CD4-positive, CD25-positive, alpha-beta regulatory T cell (primary cell): Measurements from ENCODE around the gene ZNF57. TPM values are rescaled to one million over a fixed set of nuclear protein-coding genes. Genes with fewer than 3 reads are reported as not detected.
"Not testable (repeated sequence)": the region's sequence is repeated elsewhere in the genome, so short reads cannot be mapped to it uniquely, and the experiment has no call there.

Experiments used
- ATAC-seq, 2 donors: fragments of 150-1000 bp; cut with Tn5 transposase; one replicate each; pipeline ENCODE4 v1.10.0; 2021; ENCODE audit warnings: low read depth in 2 of 2, moderate number of reproducible peaks in 2 of 2, moderate library complexity in 1 of 2
- DNase-seq, 3 donors: peaks; one replicate each; pipeline versions ENCODE4 v3.0.0 to v3.0.0-alpha.2; 2012 to 2022; ENCODE audit warnings: mixed read lengths in 1 of 3
- H3K27ac ChIP-seq: one replicate; pipeline ENCODE4 v1.7.0; 2013; ENCODE audit warnings: mild to moderate bottlenecking, low read length; ENCODE audit not compliant: insufficient read depth, poor library complexity, severe bottlenecking
- H3K27me3 ChIP-seq: one replicate; pipeline ENCODE4 v1.7.0; 2013; ENCODE audit warnings: low read length; ENCODE audit not compliant: control insufficient read depth, insufficient read depth
- H3K36me3 ChIP-seq: one replicate; pipeline ENCODE4 v1.7.0; 2013; ENCODE audit warnings: mild to moderate bottlenecking, low read length, moderate library complexity; ENCODE audit not compliant: control insufficient read depth, insufficient read depth
- H3K4me1 ChIP-seq: 2 replicates; pipeline ENCODE4 v1.7.0; 2013; ENCODE audit warnings: mild to moderate bottlenecking, low read length; ENCODE audit not compliant: insufficient read depth, control insufficient read depth, poor library complexity, severe bottlenecking
- H3K4me3 ChIP-seq: one replicate; pipeline ENCODE4 v1.7.0; 2013; ENCODE audit warnings: low read depth, mild to moderate bottlenecking, low read length, moderate library complexity
- H3K9me3 ChIP-seq, 2 experiments: 1 replicate in 1 of 2; 2 replicates in 1 of 2; pipeline ENCODE4 v1.7.0; 2013; ENCODE audit warnings: low read length in 2 of 2, mild to moderate bottlenecking in 1 of 2, moderate library complexity in 1 of 2; ENCODE audit not compliant: control insufficient read depth in 2 of 2
- H3K27ac Mint-ChIP-seq, 3 donors: one replicate each; pipeline ENCODE4 v1.8.0; 2020 to 2022; ENCODE audit warnings: mild to moderate bottlenecking in 3 of 3, mixed read lengths in 3 of 3, moderate library complexity in 2 of 3
- H3K27me3 Mint-ChIP-seq: one replicate; pipeline ENCODE4 v1.8.0; 2022; ENCODE audit warnings: mild to moderate bottlenecking, mixed read lengths
- H3K36me3 Mint-ChIP-seq: one replicate; pipeline ENCODE4 v1.8.0; 2020; ENCODE audit warnings: mixed read lengths
- H3K4me1 Mint-ChIP-seq, 4 donors: one replicate each; pipeline ENCODE4 v1.8.0; 2020 to 2022; ENCODE audit warnings: mixed read lengths in 4 of 4, mild to moderate bottlenecking in 1 of 4
- H3K4me3 Mint-ChIP-seq, 4 donors: one replicate each; pipeline ENCODE4 v1.8.0; 2020 to 2022; ENCODE audit warnings: mild to moderate bottlenecking in 4 of 4, mixed read lengths in 4 of 4, moderate library complexity in 3 of 4
- H3K9me3 Mint-ChIP-seq, 7 donors: one replicate each; pipeline ENCODE4 v1.8.0; 2020 to 2022; ENCODE audit warnings: mixed read lengths in 7 of 7, mild to moderate bottlenecking in 3 of 7, moderate library complexity in 2 of 7
- polyA plus RNA-seq, 4 donors: library from polyadenylated mRNA; unstranded; fragments of 300-500 nt; fragmentation: Illumina TruSeq; gene quantifications; one replicate each; pipeline ENCODE4 v1.2.3, GENCODE V29; 2021
- total RNA-seq: library from RNA; stranded (reverse); gene quantifications from one replicate; pipeline ENCODE4 v1.2.3, GENCODE V29; 2022

The ZNF57 gene
- total and polyA plus RNA-seq, 5 donors from 2014 or later = 3.0 to 7.6 (median 3.8) TPM

DNA sequence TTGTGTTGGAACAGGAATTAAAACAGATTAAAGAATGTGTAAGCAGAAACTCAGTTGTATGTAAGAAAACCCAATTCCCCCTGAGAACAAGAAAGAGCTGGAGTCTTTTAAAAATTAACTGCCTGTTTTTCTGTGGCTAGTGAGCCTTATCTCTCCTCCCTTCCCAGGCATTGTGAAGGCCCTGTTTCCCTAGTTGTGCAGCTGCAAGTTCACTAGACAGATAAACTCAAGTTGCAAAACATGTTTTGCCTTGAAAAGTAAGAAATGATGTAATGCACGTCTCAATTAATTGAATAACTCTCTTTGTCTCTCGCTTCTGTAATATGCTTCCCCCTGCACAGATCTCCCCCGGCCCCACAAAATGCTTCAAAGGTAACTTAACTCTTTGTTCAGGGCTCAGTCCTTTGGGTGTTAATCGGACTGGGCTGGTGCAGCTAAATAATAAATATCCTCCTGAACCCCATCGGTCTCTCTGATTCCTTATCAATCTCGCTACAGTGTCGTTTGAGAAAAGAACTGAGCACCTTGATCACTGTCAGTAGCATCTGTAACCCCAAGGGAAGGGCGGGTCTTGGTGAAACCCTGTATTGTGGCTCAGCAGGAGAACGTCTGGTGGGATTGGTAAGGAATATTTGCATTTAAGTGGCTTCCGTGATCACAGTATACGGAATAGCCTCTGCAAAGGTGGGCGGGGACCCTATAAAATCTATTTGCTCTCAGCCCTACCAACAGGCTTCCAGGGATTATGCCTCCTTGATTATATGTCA lies 35.2 kb upstream of the ZNF57 start:
- H3K9me3 ChIP-seq = no peaks in the 10 kb centered on the region
- peaks cover 0 to 6% (median 0%) of the 10 kb centered on the region in 7 donors for H3K9me3 Mint-ChIP-seq
- H3K27me3 ChIP-seq = no peaks in the 10 kb centered on the region
- DNase-seq = no peak
- no peaks in the 10 kb centered on the region for H3K36me3 ChIP-seq
- no peak overlapping the region for H3K4me3 Mint-ChIP-seq
- no peak for ATAC-seq
- no peak overlapping the region for H3K27ac Mint-ChIP-seq
- H3K27ac ChIP-seq = no peak overlapping the region
- no peaks in the 10 kb centered on the region for H3K36me3 Mint-ChIP-seq
- no peaks in the 10 kb centered on the region for H3K4me1 ChIP-seq
- H3K4me1 Mint-ChIP-seq = peaks cover 0 to 4% (median 2%) of the 10 kb centered on the region in 4 donors
- H3K4me3 ChIP-seq = no peak overlapping the region
- H3K27me3 Mint-ChIP-seq = no peaks in the 10 kb centered on the region

DNA sequence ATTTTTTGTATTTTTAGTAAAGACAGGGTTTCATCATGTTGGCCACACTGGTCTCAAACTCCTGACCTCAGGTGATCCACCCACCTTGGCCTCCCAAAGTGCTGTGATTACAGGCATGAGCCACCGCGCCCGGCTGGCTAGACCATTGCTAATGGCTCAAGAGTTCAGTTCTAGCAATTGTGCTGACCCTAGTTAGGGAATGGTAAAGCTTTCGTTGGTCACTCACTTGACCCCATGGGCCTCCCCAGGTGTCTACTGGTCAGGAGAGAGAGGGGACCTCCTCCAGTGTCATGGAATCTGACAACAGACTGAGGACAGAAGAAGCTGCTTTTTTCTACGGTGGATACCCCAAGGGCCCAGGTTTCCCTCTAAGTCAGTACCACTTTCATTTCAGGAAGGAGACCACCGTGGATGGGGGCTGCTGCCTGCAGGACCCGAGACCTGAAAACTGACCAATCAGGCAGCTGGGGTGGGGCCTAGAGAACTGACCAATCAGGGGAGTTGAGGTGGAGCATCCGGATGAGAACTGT lies 34.2 kb upstream of the ZNF57 start:
- ATAC-seq (no peak), DNase-seq (no peak)
- Histone ChIP-seq H3K36me3 (no peaks in the 10 kb centered on the region), H3K4me1 (no peaks in the 10 kb centered on the region), H3K4me3 (no peak overlapping the region), H3K27ac (no peak overlapping the region), H3K27me3 (no peaks in the 10 kb centered on the region), H3K9me3 (no peaks in the 10 kb centered on the region)
- H3K27ac Mint-ChIP-seq = no peak overlapping the region
- peaks cover 0 to 7% (median 2%) of the 10 kb centered on the region in 4 donors for H3K4me1 Mint-ChIP-seq
- H3K36me3 Mint-ChIP-seq = no peaks in the 10 kb centered on the region
- no peak overlapping the region for H3K4me3 Mint-ChIP-seq
- H3K27me3 Mint-ChIP-seq = no peaks in the 10 kb centered on the region
- H3K9me3 Mint-ChIP-seq = peaks cover 0 to 6% (median 0%) of the 10 kb centered on the region in 7 donors

DNA sequence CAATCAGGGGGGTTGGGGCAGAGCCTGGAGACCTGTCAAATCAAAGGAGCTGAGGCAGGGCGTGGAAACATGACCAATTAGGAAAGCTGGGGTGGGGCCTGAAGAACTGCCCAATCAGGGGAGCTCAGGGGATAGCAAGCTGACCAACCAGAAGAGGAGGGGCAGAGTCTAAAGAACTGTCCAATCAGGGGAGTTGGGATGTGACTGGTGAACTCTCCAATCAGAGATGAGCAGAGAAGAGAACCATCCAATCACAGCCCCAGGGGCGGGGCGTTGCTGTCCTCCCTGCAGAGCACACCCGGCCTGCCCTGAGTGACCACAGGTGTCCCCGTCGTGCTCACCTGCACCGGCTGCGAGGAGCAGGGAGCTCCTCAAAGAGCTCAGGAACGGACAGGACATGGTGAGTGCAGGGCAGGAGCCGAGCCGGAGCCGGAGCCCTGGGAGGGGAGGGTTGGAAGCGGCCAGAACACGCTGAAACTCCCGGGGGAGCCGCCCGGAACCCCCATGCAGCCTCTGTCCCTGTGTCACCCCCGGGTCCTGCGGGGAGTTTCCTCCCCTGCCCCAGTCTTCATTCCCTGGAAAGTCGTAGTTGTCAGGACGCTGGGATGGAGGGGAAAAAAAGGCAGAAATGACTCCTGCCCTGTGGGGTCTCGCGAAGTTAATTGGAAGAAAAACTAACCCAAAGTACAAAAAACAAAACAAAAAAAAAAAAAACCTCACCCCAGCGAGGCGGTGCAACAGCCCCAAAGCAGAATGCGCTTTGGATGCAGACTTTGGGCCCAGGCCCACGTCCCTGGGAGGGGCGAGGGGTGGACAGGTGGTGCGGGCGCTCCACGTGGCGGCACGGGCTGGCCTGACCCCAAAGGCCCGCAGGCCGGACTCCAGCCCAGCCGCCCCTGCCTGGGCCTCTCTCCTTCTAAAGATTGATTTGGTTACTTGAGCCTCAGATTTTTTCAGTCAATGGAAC lies 33.4 kb upstream of the ZNF57 start, which contains the start of gene ZNF556:
TSS of gene ZNF556 (plus strand) at position 311 of the 967 bp plus-strand sequence. CDS start at position 398, 87 bp downstream.
- Histone ChIP-seq H3K27me3 (no peaks in the 10 kb centered on the region), H3K4me1 (no peaks in the 10 kb centered on the region), H3K27ac (no peak within 1 kb of the TSS), H3K4me3 (no peak within 1 kb of the TSS), H3K9me3 (no peaks in the 10 kb centered on the region), H3K36me3 (no peaks in the 10 kb centered on the region)
- no peak within 1 kb of the TSS for H3K4me3 Mint-ChIP-seq
- H3K4me1 Mint-ChIP-seq = peaks cover 0 to 10% (median 2%) of the 10 kb centered on the region in 4 donors
- no peak for ATAC-seq
- no peaks in the 10 kb centered on the region for H3K36me3 Mint-ChIP-seq
- H3K27me3 Mint-ChIP-seq = no peaks in the 10 kb centered on the region
- DNase-seq = no peak
- no peak within 1 kb of the TSS for H3K27ac Mint-ChIP-seq
- H3K9me3 Mint-ChIP-seq = peaks cover 0 to 4% (median 0%) of the 10 kb centered on the region in 7 donors

DNA sequence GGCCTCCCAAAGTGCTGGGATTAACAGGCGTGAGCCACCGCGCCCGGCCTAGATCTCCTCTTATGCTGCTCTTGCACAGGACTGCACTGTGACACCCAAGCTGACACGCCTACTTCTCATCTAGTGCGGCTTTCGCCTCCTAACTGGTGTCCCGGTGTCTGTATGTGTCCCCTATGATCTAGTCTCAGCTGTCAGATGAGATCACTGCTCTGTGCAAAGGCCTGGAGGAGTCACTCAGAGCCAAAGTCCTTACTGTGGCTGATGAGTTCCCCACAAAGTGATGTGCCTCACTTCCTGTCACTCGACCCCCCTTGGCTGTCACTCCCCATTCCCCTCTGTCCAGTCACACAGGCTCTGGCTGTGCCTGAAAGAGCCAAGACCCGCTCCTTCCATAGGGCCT lies 31.1 kb upstream of the ZNF57 start:
- ATAC-seq (no peak), DNase-seq (no peak)
- Mint-ChIP-seq H3K27ac (no peak overlapping the region), H3K36me3 (no peaks in the 10 kb centered on the region), H3K4me1 (peaks cover 0 to 10% (median 2%) of the 10 kb centered on the region in 4 donors), H3K9me3 (peaks cover 0 to 6% (median 0%) of the 10 kb centered on the region in 7 donors), H3K4me3 (no peak overlapping the region), H3K27me3 (no peaks in the 10 kb centered on the region)
- no peaks in the 10 kb centered on the region for H3K27me3 ChIP-seq
- H3K4me1 ChIP-seq = no peaks in the 10 kb centered on the region
- no peaks in the 10 kb centered on the region for H3K9me3 ChIP-seq
- no peak overlapping the region for H3K27ac ChIP-seq
- no peak overlapping the region for H3K4me3 ChIP-seq
- H3K36me3 ChIP-seq = no peaks in the 10 kb centered on the region

DNA sequence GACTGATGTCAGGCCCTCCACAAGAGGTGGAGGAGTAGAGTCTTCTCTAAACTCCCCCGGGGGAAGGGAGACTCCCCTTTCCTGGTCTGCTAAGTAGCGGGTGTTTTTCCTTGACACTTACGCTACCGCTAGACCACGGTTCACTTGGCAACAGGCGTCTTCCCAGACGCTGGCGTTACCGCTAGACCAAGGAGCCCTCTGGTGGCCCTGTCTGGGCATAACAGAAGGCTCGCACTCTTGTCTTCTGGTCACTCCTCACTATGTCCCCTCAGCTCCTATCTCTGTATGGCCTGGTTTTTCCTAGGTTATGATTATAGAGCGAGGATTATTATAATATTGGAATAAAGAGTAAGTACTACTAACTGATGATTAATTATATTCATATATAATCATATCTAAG lies 28.6 kb upstream of the ZNF57 start:
- not testable (repeated sequence) for DNase-seq, H3K27ac Mint-ChIP-seq, H3K4me1 ChIP-seq

DNA sequence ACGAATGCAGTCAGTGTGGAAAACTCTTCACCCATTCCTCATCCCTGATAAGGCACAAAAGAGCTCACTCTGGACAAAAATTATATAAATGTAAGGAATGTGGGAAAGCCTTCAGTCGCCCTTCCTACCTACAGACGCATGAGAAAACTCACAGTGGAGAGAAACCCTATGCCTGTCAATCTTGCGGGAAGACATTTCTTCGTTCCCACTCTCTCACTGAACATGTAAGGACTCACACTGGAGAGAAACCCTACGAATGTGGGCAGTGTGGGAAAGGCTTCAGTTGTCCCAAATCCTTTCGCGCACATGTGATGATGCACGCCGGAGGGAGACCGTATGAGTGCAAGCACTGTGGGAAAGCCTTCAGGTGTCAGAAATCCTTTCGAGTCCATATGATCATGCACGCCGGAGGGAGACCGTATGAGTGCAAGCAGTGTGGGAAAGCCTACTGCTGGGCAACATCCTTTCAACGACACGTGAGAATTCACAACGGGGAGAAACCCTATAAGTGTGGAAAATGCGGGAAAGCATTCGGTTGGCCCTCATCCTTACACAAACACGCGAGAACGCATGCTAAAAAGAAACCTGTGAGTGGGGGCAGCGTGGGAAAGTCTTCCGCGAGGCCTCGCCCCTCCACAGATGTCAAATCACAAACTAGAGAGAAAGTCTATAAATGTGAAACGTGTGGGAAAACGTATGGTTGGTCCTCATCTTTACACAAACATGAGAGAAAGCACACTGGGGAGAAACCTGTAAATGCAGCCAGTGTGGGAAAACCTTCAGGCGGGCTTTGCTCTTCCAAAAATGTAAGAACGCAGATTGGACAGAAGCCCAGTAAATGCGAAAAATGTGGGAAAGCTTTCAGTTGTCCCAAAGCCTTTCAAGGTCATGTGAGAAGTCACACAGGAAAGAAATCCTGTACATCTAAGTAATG lies 23.1 kb upstream of the ZNF57 start:
- Histone ChIP-seq H3K9me3 (peaks cover 16 to 21% of the 10 kb centered on the region in 2 experiments), H3K27me3 (no peaks in the 10 kb centered on the region), H3K27ac (no peak overlapping the region), H3K4me3 (no peak overlapping the region), H3K36me3 (no peaks in the 10 kb centered on the region), H3K4me1 (no peaks in the 10 kb centered on the region)
- no peak overlapping the region for H3K27ac Mint-ChIP-seq
- no peaks in the 10 kb centered on the region for H3K27me3 Mint-ChIP-seq
- H3K36me3 Mint-ChIP-seq = no peaks in the 10 kb centered on the region
- ATAC-seq (no peak), DNase-seq (no peak)
- no peak overlapping the region for H3K4me3 Mint-ChIP-seq
- peaks cover 0 to 25% (median 4%) of the 10 kb centered on the region in 7 donors for H3K9me3 Mint-ChIP-seq
- no peaks in the 10 kb centered on the region for H3K4me1 Mint-ChIP-seq

More for the DNA sequence above, 28.6 kb upstream of the ZNF57 start:
- not testable (repeated sequence) for H3K27me3 ChIP-seq, H3K4me1 Mint-ChIP-seq, ATAC-seq, H3K9me3 Mint-ChIP-seq, H3K9me3 ChIP-seq, H3K27ac ChIP-seq, H3K36me3 Mint-ChIP-seq, H3K27me3 Mint-ChIP-seq, H3K36me3 ChIP-seq, H3K4me3 Mint-ChIP-seq, H3K4me3 ChIP-seq
